GM12873 (cell line): ENCODE results near the gene ABCB8.

Experiments used
- TF ChIP-seq, protein P1 (sequence below): IDR thresholded peaks from 2 replicates; pipeline ENCODE4 v1.5.1; 2012; ENCODE audit warnings: low read depth, mild to moderate bottlenecking, moderate library complexity, low read length, control low read depth; ENCODE audit not compliant: insufficient read depth; ENCODE audit errors: missing control alignments

ABCB8 gene

DNA sequence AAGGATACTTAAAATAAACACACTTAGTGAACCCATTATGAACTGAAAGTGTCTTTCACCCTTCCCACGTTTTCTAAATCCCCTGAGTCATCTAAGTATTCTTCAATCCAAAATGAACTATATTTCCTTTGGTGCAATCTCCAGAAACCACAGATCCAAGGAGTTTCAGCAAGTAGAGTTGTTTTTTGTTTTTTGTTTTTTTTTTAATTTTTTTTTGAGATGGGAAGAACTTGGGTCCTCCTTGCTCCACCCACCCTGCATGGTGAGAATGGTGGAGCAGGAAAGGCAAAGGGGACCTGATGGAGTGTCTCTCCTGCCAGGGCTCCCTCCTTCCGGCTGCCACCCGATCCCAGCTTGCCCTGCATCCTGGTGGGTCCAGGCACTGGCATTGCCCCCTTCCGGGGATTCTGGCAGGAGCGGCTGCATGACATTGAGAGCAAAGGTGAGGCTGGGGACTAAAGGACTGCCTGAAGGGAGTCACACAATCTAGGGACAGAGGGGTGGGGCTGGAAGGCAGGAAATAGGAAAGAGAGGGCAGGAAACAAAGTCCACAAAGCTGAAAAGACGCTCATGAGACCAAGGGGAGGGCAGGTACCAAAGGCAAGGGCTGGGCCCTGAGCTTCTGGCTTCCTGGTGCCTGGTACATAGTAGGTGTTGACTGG is 16.1 kb upstream of the ABCB8 start:
- TF ChIP-seq, protein P1, sequence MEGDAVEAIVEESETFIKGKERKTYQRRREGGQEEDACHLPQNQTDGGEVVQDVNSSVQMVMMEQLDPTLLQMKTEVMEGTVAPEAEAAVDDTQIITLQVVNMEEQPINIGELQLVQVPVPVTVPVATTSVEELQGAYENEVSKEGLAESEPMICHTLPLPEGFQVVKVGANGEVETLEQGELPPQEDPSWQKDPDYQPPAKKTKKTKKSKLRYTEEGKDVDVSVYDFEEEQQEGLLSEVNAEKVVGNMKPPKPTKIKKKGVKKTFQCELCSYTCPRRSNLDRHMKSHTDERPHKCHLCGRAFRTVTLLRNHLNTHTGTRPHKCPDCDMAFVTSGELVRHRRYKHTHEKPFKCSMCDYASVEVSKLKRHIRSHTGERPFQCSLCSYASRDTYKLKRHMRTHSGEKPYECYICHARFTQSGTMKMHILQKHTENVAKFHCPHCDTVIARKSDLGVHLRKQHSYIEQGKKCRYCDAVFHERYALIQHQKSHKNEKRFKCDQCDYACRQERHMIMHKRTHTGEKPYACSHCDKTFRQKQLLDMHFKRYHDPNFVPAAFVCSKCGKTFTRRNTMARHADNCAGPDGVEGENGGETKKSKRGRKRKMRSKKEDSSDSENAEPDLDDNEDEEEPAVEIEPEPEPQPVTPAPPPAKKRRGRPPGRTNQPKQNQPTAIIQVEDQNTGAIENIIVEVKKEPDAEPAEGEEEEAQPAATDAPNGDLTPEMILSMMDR, result no peak

DNA sequence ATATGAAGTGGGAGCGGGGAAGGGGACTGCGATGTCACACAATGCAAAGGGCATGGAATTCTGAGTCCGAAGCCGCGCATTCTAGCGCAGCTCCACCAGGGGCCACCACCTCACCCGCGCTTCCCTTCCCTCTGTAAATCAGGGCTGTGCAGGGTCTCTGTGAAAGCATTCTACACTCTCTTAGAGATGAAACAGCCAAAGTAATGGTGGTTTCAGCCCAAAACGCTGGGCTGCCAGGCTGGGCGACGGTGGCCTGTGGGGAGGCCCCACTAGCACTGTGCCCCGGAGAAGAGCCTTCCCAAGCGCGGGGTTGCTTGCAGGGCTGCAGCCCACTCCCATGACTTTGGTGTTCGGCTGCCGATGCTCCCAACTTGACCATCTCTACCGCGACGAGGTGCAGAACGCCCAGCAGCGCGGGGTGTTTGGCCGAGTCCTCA is 15.3 kb upstream of the ABCB8 start:
- TF ChIP-seq, protein P1, result peak; percentile 58

DNA sequence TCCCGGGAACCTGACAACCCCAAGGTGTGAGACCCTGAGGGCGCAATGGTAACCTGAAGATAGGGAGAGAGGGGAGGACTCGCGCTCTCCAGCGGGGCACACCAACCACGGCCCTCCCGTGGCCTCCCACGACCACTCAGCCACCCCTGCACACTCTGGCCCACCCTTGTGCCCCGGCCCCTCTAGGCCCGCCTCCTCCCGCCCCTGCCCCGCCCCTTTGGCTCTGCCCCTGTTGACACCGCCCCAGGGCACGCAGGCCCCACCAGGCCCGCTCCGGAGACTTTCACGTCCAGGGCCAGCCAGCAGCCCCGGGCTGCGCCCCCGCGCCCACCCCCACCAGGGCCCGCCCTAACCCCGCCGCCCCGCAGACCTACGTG is 14.9 kb upstream of the ABCB8 start:
- TF ChIP-seq, protein P1, result no peak

DNA sequence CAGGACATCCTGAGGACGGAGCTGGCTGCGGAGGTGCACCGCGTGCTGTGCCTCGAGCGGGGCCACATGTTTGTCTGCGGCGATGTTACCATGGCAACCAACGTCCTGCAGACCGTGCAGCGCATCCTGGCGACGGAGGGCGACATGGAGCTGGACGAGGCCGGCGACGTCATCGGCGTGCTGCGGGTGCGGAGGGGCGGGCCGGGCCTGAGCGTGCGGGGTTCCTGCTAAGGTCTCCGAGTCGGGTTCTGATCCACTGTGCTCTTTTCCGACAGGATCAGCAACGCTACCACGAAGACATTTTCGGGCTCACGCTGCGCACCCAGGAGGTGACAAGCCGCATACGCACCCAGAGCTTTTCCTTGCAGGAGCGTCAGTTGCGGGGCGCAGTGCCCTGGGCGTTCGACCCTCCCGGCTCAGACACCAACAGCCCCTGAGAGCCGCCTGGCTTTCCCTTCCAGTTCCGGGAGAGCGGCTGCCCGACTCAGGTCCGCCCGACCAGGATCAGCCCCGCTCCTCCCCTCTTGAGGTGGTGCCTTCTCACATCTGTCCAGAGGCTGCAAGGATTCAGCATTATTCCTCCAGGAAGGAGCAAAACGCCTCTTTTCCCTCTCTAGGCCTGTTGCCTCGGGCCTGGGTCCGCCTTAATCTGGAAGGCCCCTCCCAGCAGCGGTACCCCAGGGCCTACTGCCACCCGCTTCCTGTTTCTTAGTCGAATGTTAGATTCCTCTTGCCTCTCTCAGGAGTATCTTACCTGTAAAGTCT is 14.3 kb upstream of the ABCB8 start:
- TF ChIP-seq, protein P1, result peak; percentile 28

DNA sequence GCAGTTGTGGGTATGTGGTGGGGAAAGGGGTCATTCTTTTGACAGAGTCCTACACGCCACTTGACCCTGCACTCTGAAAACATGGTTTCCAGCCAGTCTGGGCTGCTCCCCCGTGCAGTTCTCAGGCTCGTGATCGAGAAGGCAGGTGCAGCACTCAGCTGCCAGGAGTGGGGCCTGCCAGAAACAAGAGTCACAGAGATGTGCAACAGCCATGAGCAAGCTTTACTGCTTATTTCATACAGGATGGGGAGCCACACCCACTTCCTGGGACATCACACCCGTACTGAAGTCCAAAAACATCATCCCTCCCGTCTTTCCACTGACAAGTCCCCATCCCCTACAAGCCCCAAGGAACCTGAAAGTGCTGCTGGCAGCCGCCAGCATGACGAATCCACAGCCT is 13.3 kb upstream of the ABCB8 start:
- TF ChIP-seq, protein P1, result no peak

DNA sequence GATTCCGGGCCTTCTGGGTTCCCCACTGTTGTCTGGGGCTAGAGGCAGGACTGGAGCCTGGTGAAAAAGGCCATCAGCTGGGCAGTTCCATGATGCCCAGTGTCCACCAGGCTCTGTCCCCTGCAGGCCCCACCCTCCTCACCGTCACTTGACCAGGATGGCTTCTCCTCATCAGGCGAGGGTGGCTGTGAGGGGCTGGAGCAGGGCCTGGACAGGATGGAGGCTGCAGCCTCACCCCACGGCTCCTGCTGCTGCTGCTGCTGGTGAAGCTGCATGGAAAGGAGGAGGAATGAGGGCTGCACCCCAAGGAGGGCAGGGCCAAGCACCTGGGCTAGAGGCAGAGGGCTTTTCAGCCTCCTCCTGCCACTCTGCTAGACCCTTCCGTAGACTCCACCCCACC is 12.3 kb upstream of the ABCB8 start:
- TF ChIP-seq, protein P1, result no peak

DNA sequence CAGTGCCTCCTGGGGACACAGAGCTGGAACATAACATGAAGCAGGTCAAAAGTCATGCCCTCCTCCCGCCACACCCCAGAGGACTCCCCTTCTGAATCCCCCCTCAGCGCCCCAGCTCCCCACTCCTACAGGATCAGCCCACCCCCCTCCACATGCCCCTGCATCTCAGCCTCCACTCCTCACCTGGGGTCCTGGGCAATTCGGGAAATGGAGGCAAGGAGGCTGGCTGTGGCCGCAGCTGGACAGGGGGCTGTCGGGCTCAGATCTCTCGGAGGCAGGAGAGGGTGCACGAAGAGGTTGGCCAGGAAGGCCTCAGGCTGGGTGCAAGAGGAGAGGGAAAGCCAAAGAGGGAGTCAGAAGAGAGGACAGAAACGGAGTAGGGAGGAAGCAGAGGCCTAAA is 11.7 kb upstream of the ABCB8 start:
- TF ChIP-seq, protein P1, result no peak
